Neural progenitor cell (in vitro differentiated cells): ENCODE data around the gene CD83. TPM values are rescaled to one million over a fixed set of nuclear protein-coding genes. Genes with fewer than 3 reads are reported as not detected.

ENCODE experiments used
- DNase-seq: peaks from one replicate; pipeline ENCODE4 v3.0.0-alpha.2; 2016; ENCODE audit warnings: low spot score
- H2AFZ ChIP-seq: fragments of 200-600 bp; sonication (generic); replicated peaks from 2 replicates; pipeline ENCODE4 v1.6.1; 2016; ENCODE audit warnings: antibody characterized with exemption
- H3F3A ChIP-seq: fragments of 200-600 bp; sonication (generic); 2 replicates; pipeline ENCODE4 v1.6.1; 2016; ENCODE audit warnings: antibody characterized with exemption, low read depth
- H3K27ac ChIP-seq: fragments of 200-600 bp; sonication (generic); 2 replicates; pipeline ENCODE4 v1.5.1; 2016; ENCODE audit warnings: mild to moderate bottlenecking
- H3K27me3 ChIP-seq: fragments of 200-600 bp; sonication (generic); 2 replicates; pipeline ENCODE4 v1.6.1; 2016; ENCODE audit warnings: mild to moderate bottlenecking, moderate library complexity
- H3K36me3 ChIP-seq: fragments of 200-600 bp; sonication (generic); 2 replicates; pipeline ENCODE4 v1.5.1; 2016
- H3K4me1 ChIP-seq: fragments of 200-600 bp; sonication (generic); 2 replicates; pipeline ENCODE4 v1.6.1; 2016; ENCODE audit warnings: mixed run types
- H3K4me2 ChIP-seq: fragments of 200-600 bp; sonication (generic); 2 replicates; pipeline ENCODE4 v1.6.1; 2016
- H3K4me3 ChIP-seq: fragments of 200-600 bp; sonication (generic); 2 replicates; pipeline ENCODE4 v1.5.1; 2016
- H3K79me2 ChIP-seq: fragments of 200-600 bp; sonication (generic); 2 replicates; pipeline ENCODE4 v1.6.1; 2016; ENCODE audit warnings: low read depth
- H3K9ac ChIP-seq: fragments of 200-600 bp; sonication (generic); 2 replicates; pipeline ENCODE4 v1.6.1; 2016
- H3K9me3 ChIP-seq: fragments of 200-600 bp; sonication (generic); 2 replicates; pipeline ENCODE4 v1.5.1; 2016; ENCODE audit warnings: low read depth
- H4K20me1 ChIP-seq: fragments of 200-600 bp; sonication (generic); 2 replicates; pipeline ENCODE4 v1.6.1; 2016; ENCODE audit warnings: low read depth
- H3K27ac Mint-ChIP-seq: 3 replicates; pipeline ENCODE4 v1.8.0; 2021; ENCODE audit warnings: mixed read lengths
- H3K27me3 Mint-ChIP-seq: 2 replicates; pipeline ENCODE4 v1.8.0; 2022; ENCODE audit warnings: low read depth, mild to moderate bottlenecking, inconsistent platforms, moderate library complexity, mixed read lengths; ENCODE audit not compliant: insufficient read depth
- H3K36me3 Mint-ChIP-seq: 3 replicates; pipeline ENCODE4 v1.8.0; 2021; ENCODE audit warnings: mixed read lengths
- H3K4me1 Mint-ChIP-seq: 3 replicates; pipeline ENCODE4 v1.8.0; 2021; ENCODE audit warnings: mixed read lengths
- H3K4me3 Mint-ChIP-seq: 3 replicates; pipeline ENCODE4 v1.8.0; 2021; ENCODE audit warnings: mild to moderate bottlenecking, moderate library complexity, mixed read lengths
- H3K9me3 Mint-ChIP-seq: 3 replicates; pipeline ENCODE4 v1.8.0; 2020; ENCODE audit warnings: mixed read lengths
- CTCF ChIP-seq: fragments of 200-600 bp; sonication (generic); IDR thresholded peaks from 2 replicates; pipeline ENCODE4 v1.5.1; 2017; ENCODE audit warnings: antibody characterized with exemption, mild to moderate bottlenecking
- EZH2 ChIP-seq: fragments of 200-600 bp; sonication (generic); IDR thresholded peaks from 2 replicates; pipeline ENCODE4 v1.6.1; 2017; ENCODE audit warnings: antibody characterized with exemption, mild to moderate bottlenecking, moderate library complexity
- EZH2phosphoT487 ChIP-seq: fragments of 200-600 bp; sonication (generic); IDR thresholded peaks from 2 replicates; pipeline ENCODE4 v1.6.1; 2017; ENCODE audit warnings: antibody characterized with exemption
- total RNA-seq: library from RNA; depleted of rRNA; stranded (reverse); fragments of >200 nt; gene quantifications from 2 replicates; pipeline ENCODE4 v1.2.3, GENCODE V29; 2015; ENCODE audit warnings: low replicate concordance

CD83 gene, protein sequence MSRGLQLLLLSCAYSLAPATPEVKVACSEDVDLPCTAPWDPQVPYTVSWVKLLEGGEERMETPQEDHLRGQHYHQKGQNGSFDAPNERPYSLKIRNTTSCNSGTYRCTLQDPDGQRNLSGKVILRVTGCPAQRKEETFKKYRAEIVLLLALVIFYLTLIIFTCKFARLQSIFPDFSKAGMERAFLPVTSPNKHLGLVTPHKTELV
- total RNA-seq: 0.80 and 1.5 TPM in 2 replicates

DNA sequence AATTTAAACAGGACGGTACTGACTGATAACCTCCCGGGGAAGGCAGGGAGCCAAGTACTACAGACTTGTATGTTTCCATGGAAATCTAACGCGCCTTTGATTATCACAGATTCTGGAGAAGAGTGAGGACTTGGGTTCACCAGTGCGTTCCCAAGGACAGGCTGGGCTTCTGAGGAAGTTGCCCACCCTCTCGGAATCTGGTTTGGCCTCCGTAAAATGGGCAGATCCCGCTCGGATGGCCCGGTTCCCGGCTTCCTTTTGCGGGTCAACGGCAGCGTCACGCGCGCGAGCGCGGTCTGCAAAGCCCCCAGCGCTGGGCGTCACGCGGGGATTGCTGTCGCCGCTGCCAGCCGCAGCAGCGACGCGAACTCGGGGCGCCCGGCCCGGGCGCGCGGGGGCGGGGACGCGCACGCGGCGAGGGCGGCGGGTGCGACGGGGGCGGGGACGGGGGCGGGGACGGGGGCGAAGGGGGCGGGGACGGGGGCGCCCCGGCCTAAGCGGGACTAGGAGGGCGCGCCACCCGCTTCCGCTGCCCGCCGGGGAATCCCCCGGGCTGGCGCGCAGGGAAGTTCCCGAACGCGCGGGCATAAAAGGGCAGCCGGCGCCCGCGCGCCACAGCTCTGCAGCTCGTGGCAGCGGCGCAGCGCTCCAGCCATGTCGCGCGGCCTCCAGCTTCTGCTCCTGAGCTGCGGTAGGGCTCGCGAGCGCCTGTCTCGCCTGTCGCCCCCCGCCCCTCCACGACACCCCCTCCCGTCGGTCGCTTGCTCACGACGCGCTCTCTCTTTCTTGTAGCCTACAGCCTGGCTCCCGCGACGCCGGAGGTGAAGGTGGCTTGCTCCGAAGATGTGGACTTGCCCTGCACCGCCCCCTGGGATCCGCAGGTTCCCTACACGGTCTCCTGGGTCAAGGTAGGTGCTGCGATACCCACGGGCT, at the start of gene CD83:
Gene CD83, plus strand, starts transcription at position 615 of the 933 bp plus-strand sequence. Its CDS starts 40 bp downstream, at position 655.
- TF ChIP-seq EZH2phosphoT487 (no peak), EZH2 (peak; percentile 55), CTCF (peak; percentile 30)
- Histone ChIP-seq H3K4me2 (peak within 1 kb of the TSS; percentile 83), H3F3A (peaks cover 16% of the 10 kb centered on the region), H3K4me3 (peak within 1 kb of the TSS; percentile 78), H4K20me1 (no peaks in the 10 kb centered on the region), H3K9ac (no peak within 1 kb of the TSS), H3K4me1 (peaks cover 4% of the 10 kb centered on the region), H3K9me3 (no peaks in the 10 kb centered on the region), H2AFZ (peak within 1 kb of the TSS; percentile 96), H3K36me3 (no peaks in the 10 kb centered on the region), H3K27me3 (peaks cover 34% of the 10 kb centered on the region), H3K79me2 (no peaks in the 10 kb centered on the region), H3K27ac (no peak within 1 kb of the TSS)
- H3K36me3 Mint-ChIP-seq: peaks cover 2% of the 10 kb centered on the region
- peak; percentile 75 for DNase-seq
- no peaks in the 10 kb centered on the region for H3K9me3 Mint-ChIP-seq
- peaks cover 11% of the 10 kb centered on the region for H3K27me3 Mint-ChIP-seq
- peak within 1 kb of the TSS; percentile 97 for H3K4me3 Mint-ChIP-seq
- peaks cover 9% of the 10 kb centered on the region for H3K4me1 Mint-ChIP-seq
- H3K27ac Mint-ChIP-seq: no peak within 1 kb of the TSS

DNA sequence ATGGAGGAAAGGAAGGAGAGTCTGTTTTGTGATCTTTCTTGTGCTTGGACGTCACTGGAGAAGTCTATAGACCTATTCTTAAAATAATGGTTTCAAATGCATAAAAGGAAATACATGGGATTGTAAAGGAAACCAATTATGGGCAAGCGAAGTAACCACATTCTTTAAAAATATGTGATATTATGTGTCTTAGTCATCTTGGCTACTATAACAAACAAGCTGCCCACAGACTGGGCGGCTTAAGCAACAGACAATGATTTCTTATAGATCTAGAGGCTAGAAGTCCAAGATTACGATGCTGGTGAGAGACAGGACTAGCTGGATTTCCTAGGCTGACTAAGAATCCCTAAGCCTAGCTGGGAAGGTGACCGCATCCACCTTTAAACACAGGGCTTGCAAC, 49.4 kb upstream of the CD83 start:
- Mint-ChIP-seq H3K9me3 (no peaks in the 10 kb centered on the region), H3K4me3 (no peak overlapping the region), H3K4me1 (no peaks in the 10 kb centered on the region), H3K27ac (no peak overlapping the region), H3K27me3 (no peaks in the 10 kb centered on the region), H3K36me3 (no peaks in the 10 kb centered on the region)
- TF ChIP-seq EZH2phosphoT487: no peak
- no peak for TF ChIP-seq EZH2
- TF ChIP-seq CTCF: no peak
- Histone ChIP-seq H3K79me2 (no peaks in the 10 kb centered on the region), H3K27me3 (no peaks in the 10 kb centered on the region), H3K9ac (no peak overlapping the region), H3K27ac (no peak overlapping the region), H3K4me3 (no peak overlapping the region), H4K20me1 (no peaks in the 10 kb centered on the region), H3K4me1 (no peaks in the 10 kb centered on the region), H3K4me2 (no peak overlapping the region), H2AFZ (no peak overlapping the region), H3K36me3 (no peaks in the 10 kb centered on the region), H3F3A (no peaks in the 10 kb centered on the region), H3K9me3 (no peaks in the 10 kb centered on the region)
- no peak for DNase-seq

DNA sequence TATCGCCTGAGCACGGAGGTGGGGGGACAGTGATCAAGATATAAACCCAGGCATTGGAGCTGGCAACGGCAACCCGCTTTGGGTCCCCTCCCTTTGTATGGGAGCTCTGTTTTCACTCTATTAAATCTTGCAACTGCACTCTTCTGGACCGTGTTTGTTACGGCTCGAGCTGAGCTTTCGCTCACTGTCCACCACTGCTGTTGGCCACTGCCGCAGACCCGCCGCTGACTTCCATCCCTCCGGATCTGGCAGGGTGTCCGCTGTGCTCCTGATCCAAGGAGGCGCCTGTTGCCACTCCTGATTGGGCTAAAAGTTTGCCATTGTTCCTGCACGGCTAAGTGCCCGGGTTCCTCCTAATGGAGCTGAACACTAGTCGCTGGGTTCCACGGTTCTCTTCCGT, 48.9 kb upstream of the CD83 start:
- H3K4me2 ChIP-seq: no peak overlapping the region
- no peak overlapping the region for H2AFZ ChIP-seq
- H3K36me3 Mint-ChIP-seq: no peaks in the 10 kb centered on the region
- no peaks in the 10 kb centered on the region for H4K20me1 ChIP-seq
- no peaks in the 10 kb centered on the region for H3K9me3 Mint-ChIP-seq
- H3K4me3 ChIP-seq: no peak overlapping the region
- no peaks in the 10 kb centered on the region for H3K4me1 ChIP-seq
- no peaks in the 10 kb centered on the region for H3F3A ChIP-seq
- H3K27me3 ChIP-seq: no peaks in the 10 kb centered on the region
- H3K9me3 ChIP-seq: no peaks in the 10 kb centered on the region
- no peak for DNase-seq
- no peak for TF ChIP-seq CTCF
- TF ChIP-seq EZH2phosphoT487: no peak
- no peak for TF ChIP-seq EZH2
- no peak overlapping the region for H3K27ac ChIP-seq
- no peak overlapping the region for H3K4me3 Mint-ChIP-seq
- peak overlapping the region; percentile 50 for H3K27ac Mint-ChIP-seq
- H3K9ac ChIP-seq: no peak overlapping the region
- no peaks in the 10 kb centered on the region for H3K79me2 ChIP-seq
- H3K36me3 ChIP-seq: no peaks in the 10 kb centered on the region
- H3K4me1 Mint-ChIP-seq: no peaks in the 10 kb centered on the region
- no peaks in the 10 kb centered on the region for H3K27me3 Mint-ChIP-seq
